K562 (cell line): ENCODE measurements around the gene NOL4L. TPM values are rescaled to one million over a fixed set of nuclear protein-coding genes. Genes with fewer than 3 reads are reported as not detected.

ENCODE experiments used
- ATAC-seq: fragments of 200-7000 bp; cut with Tn5 transposase; 3 replicates; pipeline ENCODE4 v1.9.1; 2020; ENCODE audit warnings: moderate library complexity
- BruUV-seq: library from RNA; stranded (reverse); fragments of 400-500 nt; replicated peaks from 2 replicates; lab custom pipeline; 2021; lab: Mats Ljungman, UMichigan
- CTCF ChIA-PET: fragments of 300-600 bp; formaldehyde crosslinking; extraction: SDS; loops from one replicate; lab custom pipeline; 2021; ENCODE audit warnings: low intra/inter-chr PET ratio; lab: Yijun Ruan, JAX
- POLR2A ChIA-PET: fragments of 300-600, 350-650 bp; sonication (Branson Sonifier 250); formaldehyde crosslinking; extraction: SDS; loops from one replicate; lab custom pipeline; 2021; ENCODE audit warnings: antibody characterized with exemption, inconsistent platforms; lab: Yijun Ruan, JAX
- DNase-seq, 4 experiments: peaks; one replicate each; pipeline versions ENCODE4 v3.0.0 to v3.0.0-alpha.2; 2011 to 2018; ENCODE audit warnings: low spot score in 3 of 4, mixed read lengths in 3 of 4; ENCODE audit errors: extremely low read depth in 1 of 4
- FAIRE-seq: peaks from 2 replicates; lab custom pipeline; 2011; peaks lifted over from hg19 to GRCh38; lab: Jason Lieb, UNC
- H2AFZ ChIP-seq: 2 replicates; pipeline ENCODE4 v1.6.0; 2011; ENCODE audit warnings: low read depth, low read length, control low read depth, inconsistent platforms
- H3K27ac ChIP-seq: fragments of 200-600 bp; 3 replicates; pipeline ENCODE4 v1.8.0; 2011; ENCODE audit warnings: low read depth, mild to moderate bottlenecking, control low read depth, inconsistent platforms, low read length, moderate library complexity, mixed read lengths; ENCODE audit errors: extremely low read depth
- H3K27me3 ChIP-seq, 2 experiments: fragments of 300-600 bp in 1 of 2; 2 replicates in 1 of 2; 3 replicates in 1 of 2; pipeline versions ENCODE4 v1.6.0 to v1.8.0; 2011; ENCODE audit warnings: inconsistent platforms in 2 of 2, low read length in 2 of 2, mild to moderate bottlenecking in 1 of 2, mixed read lengths in 1 of 2, moderate library complexity in 1 of 2; ENCODE audit not compliant: control insufficient read depth in 2 of 2, insufficient read depth in 2 of 2
- H3K36me3 ChIP-seq: fragments of 300-600 bp; 3 replicates; pipeline ENCODE4 v1.8.0; 2011; ENCODE audit warnings: mild to moderate bottlenecking, low read length, inconsistent platforms; ENCODE audit not compliant: control insufficient read depth, insufficient read depth
- H3K4me1 ChIP-seq, 2 experiments: fragments of 200-600 bp in 1 of 2; replicated peaks in 1 of 2; 2 replicates in 1 of 2; 3 replicates in 1 of 2; pipeline versions ENCODE4 v1.5.1 to v1.8.0; 2011; ENCODE audit warnings: inconsistent platforms in 2 of 2, low read length in 2 of 2, mild to moderate bottlenecking in 1 of 2, mixed read lengths in 1 of 2, moderate library complexity in 1 of 2; ENCODE audit not compliant: control insufficient read depth in 2 of 2, insufficient read depth in 2 of 2
- H3K4me2 ChIP-seq: 2 replicates; pipeline ENCODE4 v1.6.1; 2011; ENCODE audit warnings: low read length, control low read depth, inconsistent platforms, mixed read lengths; ENCODE audit not compliant: insufficient read depth
- H3K4me3 ChIP-seq: fragments of 200-600 bp; sonication (generic), shearing (Covaris generic); 2 replicates; pipeline ENCODE4 v1.5.1; 2016; ENCODE audit warnings: control low read depth, inconsistent platforms
- H3K79me2 ChIP-seq: fragments of 200-600 bp; 3 replicates; pipeline ENCODE4 v1.8.0; 2011; ENCODE audit warnings: low read length, inconsistent platforms; ENCODE audit not compliant: control insufficient read depth, insufficient read depth
- H3K9ac ChIP-seq, 2 experiments: 2 replicates each; pipeline versions ENCODE4 v1.6.0 to v1.6.1; 2011; ENCODE audit warnings: low read depth in 2 of 2, low read length in 2 of 2, control low read depth in 1 of 2, inconsistent platforms in 1 of 2, mild to moderate bottlenecking in 1 of 2, mixed read lengths in 1 of 2; ENCODE audit not compliant: insufficient read depth in 1 of 2
- H3K9me1 ChIP-seq: one replicate; pipeline ENCODE4 v1.6.0; 2011; ENCODE audit warnings: inconsistent platforms, mild to moderate bottlenecking, low read length, moderate library complexity; ENCODE audit not compliant: control insufficient read depth, insufficient read depth
- H3K9me3 ChIP-seq: replicated peaks from 2 replicates; pipeline ENCODE4 v1.5.1; 2011; ENCODE audit warnings: low read depth, low read length, inconsistent platforms; ENCODE audit not compliant: control insufficient read depth, insufficient read depth
- H4K20me1 ChIP-seq: replicated peaks from 2 replicates; pipeline ENCODE4 v1.6.1; 2011; ENCODE audit warnings: low read length, inconsistent platforms, mixed read lengths; ENCODE audit not compliant: control insufficient read depth, insufficient read depth
- ETS1 ChIP-seq: conservative IDR thresholded peaks from 2 replicates; pipeline ENCODE4 v1.6.1; 2011; ENCODE audit warnings: low read depth, mild to moderate bottlenecking, low read length; ENCODE audit not compliant: control insufficient read depth
- ETV5 ChIP-seq: sonication (generic); formaldehyde crosslinking; IDR thresholded peaks from 2 replicates; pipeline ENCODE4 v1.4.0; 2020; ENCODE audit warnings: low read depth, mild to moderate bottlenecking, missing genetic modification reagents
- HDAC3 ChIP-seq: fragments of 450-650 bp; IDR thresholded peaks from 2 replicates; pipeline ENCODE4 v1.6.1; 2018; ENCODE audit warnings: borderline replicate concordance, mild to moderate bottlenecking, moderate library complexity; ENCODE audit not compliant: partially characterized antibody
- HNRNPH1 ChIP-seq: fragments of 200-400 bp; formaldehyde crosslinking; optimal IDR thresholded peaks from 2 replicates; pipeline ENCODE3; 2017; ENCODE audit warnings: low read depth, mild to moderate bottlenecking, low read length, moderate library complexity
- LCOR ChIP-seq: sonication (generic); formaldehyde crosslinking; IDR thresholded peaks from 2 replicates; pipeline ENCODE4 v1.8.0; 2022; ENCODE audit warnings: mild to moderate bottlenecking, missing genetic modification reagents
- PRPF4 ChIP-seq: fragments of 200-400 bp; formaldehyde crosslinking; IDR thresholded peaks from one replicate; pipeline ENCODE4 v1.6.1; 2017; ENCODE audit warnings: low read length, low read depth, mild to moderate bottlenecking; ENCODE audit not compliant: insufficient read depth, poor library complexity, severe bottlenecking
- RFX5 ChIP-seq: IDR thresholded peaks from 2 replicates; pipeline ENCODE4 v1.6.1; 2011; ENCODE audit warnings: low read depth, mild to moderate bottlenecking, improper control_type of control experiment, low read length
- SRSF9 ChIP-seq: fragments of 200-400 bp; formaldehyde crosslinking; IDR thresholded peaks from 2 replicates; pipeline ENCODE4 v1.6.1; 2017; ENCODE audit warnings: low read depth, low read length, borderline replicate concordance
- U2AF2 ChIP-seq: fragments of 200-400 bp; formaldehyde crosslinking; optimal IDR thresholded peaks from 2 replicates; pipeline ENCODE3; 2017; ENCODE audit warnings: low read depth, mild to moderate bottlenecking, low read length
- ZNF444 ChIP-seq: fragments of 250-450 bp; sonication (Bioruptor Pico); IDR thresholded peaks from 2 replicates; pipeline ENCODE4 v1.4.0; 2020; ENCODE audit warnings: mild to moderate bottlenecking, moderate library complexity
- WGBS: fragments of 100-300 bp; shearing (Covaris generic); methylation state at CpG from one replicate; pipeline ENCODE4 v1.1.6; 2016; ENCODE audit warnings: low coverage, mixed read lengths; ENCODE audit not compliant: insufficient coverage; ENCODE audit errors: missing lambda C conversion rate; 5-methylcytosine and 5-hydroxymethylcytosine counted together
- in situ Hi-C: fragments of 300-500 bp; cut with MboI; formaldehyde crosslinking; loops from 4 replicates; pipeline ENCODE4 v1.15.0; 2018; ENCODE audit warnings: inconsistent platforms, mixed read lengths
- intact Hi-C: fragments of 100-400 bp; cut with micrococcal nuclease; formaldehyde crosslinking; loops from 2 replicates; pipeline ENCODE4 v1.14.2; 2022
- polyA plus RNA-seq, 8 experiments: library from polyadenylated mRNA; depleted of rRNA in 4 of 8; stranded (reverse) in 5 of 8; unstranded in 3 of 8; fragments of >200 nt; fragmentation: Nextera tagmentation in 2 of 8; fragmentation: Illumina TruSeq in 1 of 8; extraction: Ambion mirVana in 2 of 8; extraction: Trizol in 1 of 8; gene quantifications; 2 replicates each; pipeline versions ENCODE4 v1.2.1 to v1.2.3, GENCODE V29; 2011 to 2014; ENCODE audit warnings: inconsistent platforms in 1 of 8, missing spikeins in 1 of 8
- total RNA-seq, 7 experiments: library from RNA; depleted of rRNA in 6 of 7; stranded (reverse); fragments of >200 nt in 6 of 7; fragmentation: Illumina TruSeq in 2 of 7; extraction: Trizol in 2 of 7; gene quantifications; 2 replicates each; pipeline versions ENCODE4 v1.2.1 to v1.2.3, GENCODE V29; 2011 to 2021; ENCODE audit warnings: low replicate concordance in 1 of 7
- TF ChIP-seq, protein P1 (sequence below): sonication (generic); formaldehyde crosslinking; IDR thresholded peaks from 2 replicates; pipeline ENCODE4 v1.8.1; 2023; ENCODE audit warnings: missing genetic modification reagents, mild to moderate bottlenecking, borderline replicate concordance
- TF ChIP-seq, protein P2 (sequence below): sonication (generic); formaldehyde crosslinking; IDR thresholded peaks from 2 replicates; pipeline ENCODE4 v1.8.0; 2022; ENCODE audit warnings: missing genetic modification reagents, mild to moderate bottlenecking, borderline replicate concordance

NOL4L gene
- total and polyA plus RNA-seq, 9 of the 15 experiments (the other 6 are each of a cell fraction or from before 2014, with no cell fraction given), result 5.1 to 36.2 (median 13.6) TPM

DNA sequence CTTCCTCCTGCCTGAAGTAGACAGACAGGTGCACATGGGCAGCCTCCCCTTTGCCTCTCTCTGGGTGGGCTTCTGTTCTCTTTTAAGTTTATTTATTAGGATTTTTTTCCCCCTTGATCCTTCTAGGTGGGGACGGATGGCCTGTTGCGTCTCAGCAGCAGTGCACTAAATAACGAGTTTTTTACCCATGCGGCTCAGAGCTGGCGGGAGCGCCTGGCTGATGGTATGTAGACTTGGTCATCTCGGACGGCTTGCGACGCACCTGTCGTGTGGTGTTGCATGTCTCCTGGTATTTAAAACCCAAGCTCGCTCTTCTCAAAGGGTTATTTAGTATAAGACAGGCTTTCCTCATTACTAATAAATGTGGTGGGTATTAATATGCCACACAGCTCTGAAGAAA is 153.7 kb downstream of the NOL4L start (continued):
- TF ChIP-seq HDAC3 (no peak), U2AF2 (no peak), SRSF9 (no peak), LCOR (CRISPR knock-in tag) (no peak), RFX5 (no peak), ETS1 (no peak), HNRNPH1 (no peak), ETV5 (CRISPR knock-in tag) (no peak), PRPF4 (no peak)

GRCh38 chr20:32429745-32430360 is 155.3 kb downstream of the NOL4L start:
- Histone ChIP-seq H3K9me1 (no peaks in the 10 kb centered on the region), H3K9ac (no peak overlapping the region), H3K79me2 (peaks cover 10% of the 10 kb centered on the region; the same call in 1 of the 3 replicates), H3K36me3 (peaks cover 78% of the 10 kb centered on the region), H3K9me3 (no peaks in the 10 kb centered on the region), H3K27ac (no peak overlapping the region), H3K4me2 (no peak overlapping the region), H3K4me3 (no peak overlapping the region), H3K4me1 (no peaks in the 10 kb centered on the region), H2AFZ (no peak overlapping the region), H3K27me3 (no peaks in the 10 kb centered on the region), H4K20me1 (peaks cover 1% of the 10 kb centered on the region; the same call in 1 of the 2 replicates)
- intact Hi-C loops, result no loop called here
- DNase-seq, result no peak
- no TSS peak for BruUV-seq
- CTCF ChIA-PET, result no interaction called here
- POLR2A ChIA-PET, result interaction anchor here (0.6 kb wide), 1 partner anchor 21 kb away, joined by 3 read pairs; no protein-coding TSS in a partner anchor
- ATAC-seq, result no peak
- 98% methylated on average over 16 of the region's 16 CpGs for WGBS
- FAIRE-seq, result no peak
- in situ Hi-C loops, result no loop called here
- TF ChIP-seq, protein P1, sequence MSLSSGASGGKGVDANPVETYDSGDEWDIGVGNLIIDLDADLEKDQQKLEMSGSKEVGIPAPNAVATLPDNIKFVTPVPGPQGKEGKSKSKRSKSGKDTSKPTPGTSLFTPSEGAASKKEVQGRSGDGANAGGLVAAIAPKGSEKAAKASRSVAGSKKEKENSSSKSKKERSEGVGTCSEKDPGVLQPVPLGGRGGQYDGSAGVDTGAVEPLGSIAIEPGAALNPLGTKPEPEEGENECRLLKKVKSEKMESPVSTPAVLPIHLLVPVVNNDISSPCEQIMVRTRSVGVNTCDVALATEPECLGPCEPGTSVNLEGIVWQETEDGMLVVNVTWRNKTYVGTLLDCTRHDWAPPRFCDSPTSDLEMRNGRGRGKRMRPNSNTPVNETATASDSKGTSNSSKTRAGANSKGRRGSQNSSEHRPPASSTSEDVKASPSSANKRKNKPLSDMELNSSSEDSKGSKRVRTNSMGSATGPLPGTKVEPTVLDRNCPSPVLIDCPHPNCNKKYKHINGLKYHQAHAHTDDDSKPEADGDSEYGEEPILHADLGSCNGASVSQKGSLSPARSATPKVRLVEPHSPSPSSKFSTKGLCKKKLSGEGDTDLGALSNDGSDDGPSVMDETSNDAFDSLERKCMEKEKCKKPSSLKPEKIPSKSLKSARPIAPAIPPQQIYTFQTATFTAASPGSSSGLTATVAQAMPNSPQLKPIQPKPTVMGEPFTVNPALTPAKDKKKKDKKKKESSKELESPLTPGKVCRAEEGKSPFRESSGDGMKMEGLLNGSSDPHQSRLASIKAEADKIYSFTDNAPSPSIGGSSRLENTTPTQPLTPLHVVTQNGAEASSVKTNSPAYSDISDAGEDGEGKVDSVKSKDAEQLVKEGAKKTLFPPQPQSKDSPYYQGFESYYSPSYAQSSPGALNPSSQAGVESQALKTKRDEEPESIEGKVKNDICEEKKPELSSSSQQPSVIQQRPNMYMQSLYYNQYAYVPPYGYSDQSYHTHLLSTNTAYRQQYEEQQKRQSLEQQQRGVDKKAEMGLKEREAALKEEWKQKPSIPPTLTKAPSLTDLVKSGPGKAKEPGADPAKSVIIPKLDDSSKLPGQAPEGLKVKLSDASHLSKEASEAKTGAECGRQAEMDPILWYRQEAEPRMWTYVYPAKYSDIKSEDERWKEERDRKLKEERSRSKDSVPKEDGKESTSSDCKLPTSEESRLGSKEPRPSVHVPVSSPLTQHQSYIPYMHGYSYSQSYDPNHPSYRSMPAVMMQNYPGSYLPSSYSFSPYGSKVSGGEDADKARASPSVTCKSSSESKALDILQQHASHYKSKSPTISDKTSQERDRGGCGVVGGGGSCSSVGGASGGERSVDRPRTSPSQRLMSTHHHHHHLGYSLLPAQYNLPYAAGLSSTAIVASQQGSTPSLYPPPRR (CRISPR knock-in tag), result no peak
- TF ChIP-seq, protein P2, sequence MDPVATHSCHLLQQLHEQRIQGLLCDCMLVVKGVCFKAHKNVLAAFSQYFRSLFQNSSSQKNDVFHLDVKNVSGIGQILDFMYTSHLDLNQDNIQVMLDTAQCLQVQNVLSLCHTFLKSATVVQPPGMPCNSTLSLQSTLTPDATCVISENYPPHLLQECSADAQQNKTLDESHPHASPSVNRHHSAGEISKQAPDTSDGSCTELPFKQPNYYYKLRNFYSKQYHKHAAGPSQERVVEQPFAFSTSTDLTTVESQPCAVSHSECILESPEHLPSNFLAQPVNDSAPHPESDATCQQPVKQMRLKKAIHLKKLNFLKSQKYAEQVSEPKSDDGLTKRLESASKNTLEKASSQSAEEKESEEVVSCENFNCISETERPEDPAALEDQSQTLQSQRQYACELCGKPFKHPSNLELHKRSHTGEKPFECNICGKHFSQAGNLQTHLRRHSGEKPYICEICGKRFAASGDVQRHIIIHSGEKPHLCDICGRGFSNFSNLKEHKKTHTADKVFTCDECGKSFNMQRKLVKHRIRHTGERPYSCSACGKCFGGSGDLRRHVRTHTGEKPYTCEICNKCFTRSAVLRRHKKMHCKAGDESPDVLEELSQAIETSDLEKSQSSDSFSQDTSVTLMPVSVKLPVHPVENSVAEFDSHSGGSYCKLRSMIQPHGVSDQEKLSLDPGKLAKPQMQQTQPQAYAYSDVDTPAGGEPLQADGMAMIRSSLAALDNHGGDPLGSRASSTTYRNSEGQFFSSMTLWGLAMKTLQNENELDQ (CRISPR knock-in tag), result no peak
- TF ChIP-seq ZNF444 (CRISPR knock-in tag), result no peak
